Measurements from ENCODE around the gene ERN2. TPM values are rescaled to one million over a fixed set of nuclear protein-coding genes. Genes with fewer than 3 reads are reported as not detected.

ERN2 gene
- total and polyA plus RNA-seq, 9 of the 15 experiments (the other 6 are each of a cell fraction or from before 2014, with no cell fraction given): 0.07 to 1.5 (median 0.51) TPM; not detected in 3

DNA sequence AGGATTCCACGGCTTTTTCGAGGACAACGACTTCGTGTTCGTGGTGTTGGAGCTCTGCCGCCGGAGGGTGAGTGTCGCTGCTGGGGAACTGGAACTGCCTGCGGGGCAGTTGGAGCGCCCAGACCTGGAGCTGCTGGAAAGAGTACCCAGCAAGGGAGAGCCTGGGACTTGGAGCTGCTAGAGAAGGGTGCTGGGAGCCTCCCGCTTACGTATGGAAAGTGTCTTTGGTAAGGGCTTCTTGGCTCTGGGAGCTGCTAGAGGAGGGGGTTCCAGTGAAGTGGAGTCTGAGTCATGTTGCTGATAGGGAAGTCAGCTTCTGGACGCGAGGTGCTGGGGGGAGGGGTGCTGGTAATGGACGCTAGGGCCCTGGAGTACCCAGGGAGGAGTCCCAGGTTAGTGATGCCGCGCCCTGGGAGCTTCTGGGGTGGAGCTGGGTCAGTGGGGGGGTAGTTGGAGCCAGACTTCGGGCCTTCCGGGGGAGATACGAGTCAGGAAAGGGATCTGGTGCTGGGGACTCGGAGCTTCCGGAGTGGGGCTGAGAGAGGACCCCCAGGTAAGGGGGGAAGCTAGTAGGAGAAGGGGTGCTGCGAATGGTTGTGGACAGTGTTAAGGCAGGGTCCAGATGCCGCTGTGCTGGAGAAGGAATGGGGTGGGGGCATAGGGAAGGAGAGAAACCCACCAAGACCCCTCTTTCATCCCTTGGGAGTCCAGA, 33.6 kb downstream of the ERN2 start (continued):
- TF ChIP-seq, protein P1, sequence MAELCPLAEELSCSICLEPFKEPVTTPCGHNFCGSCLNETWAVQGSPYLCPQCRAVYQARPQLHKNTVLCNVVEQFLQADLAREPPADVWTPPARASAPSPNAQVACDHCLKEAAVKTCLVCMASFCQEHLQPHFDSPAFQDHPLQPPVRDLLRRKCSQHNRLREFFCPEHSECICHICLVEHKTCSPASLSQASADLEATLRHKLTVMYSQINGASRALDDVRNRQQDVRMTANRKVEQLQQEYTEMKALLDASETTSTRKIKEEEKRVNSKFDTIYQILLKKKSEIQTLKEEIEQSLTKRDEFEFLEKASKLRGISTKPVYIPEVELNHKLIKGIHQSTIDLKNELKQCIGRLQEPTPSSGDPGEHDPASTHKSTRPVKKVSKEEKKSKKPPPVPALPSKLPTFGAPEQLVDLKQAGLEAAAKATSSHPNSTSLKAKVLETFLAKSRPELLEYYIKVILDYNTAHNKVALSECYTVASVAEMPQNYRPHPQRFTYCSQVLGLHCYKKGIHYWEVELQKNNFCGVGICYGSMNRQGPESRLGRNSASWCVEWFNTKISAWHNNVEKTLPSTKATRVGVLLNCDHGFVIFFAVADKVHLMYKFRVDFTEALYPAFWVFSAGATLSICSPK (IDR thresholded peaks at IDR 0.05; ENCODE audit: borderline replicate concordance): no peak
- no peak for TF ChIP-seq ZNF354B (CRISPR knock-in tag; IDR thresholded peaks at IDR 0.05)
- TF ChIP-seq MEF2A (IDR thresholded peaks at IDR 0.05; ENCODE audit: control insufficient read depth, low read depth, low read length): no peak
- TF ChIP-seq DMBX1 (CRISPR knock-in tag; IDR thresholded peaks at IDR 0.05; ENCODE audit: borderline replicate concordance): no peak
- TF ChIP-seq, protein P2, sequence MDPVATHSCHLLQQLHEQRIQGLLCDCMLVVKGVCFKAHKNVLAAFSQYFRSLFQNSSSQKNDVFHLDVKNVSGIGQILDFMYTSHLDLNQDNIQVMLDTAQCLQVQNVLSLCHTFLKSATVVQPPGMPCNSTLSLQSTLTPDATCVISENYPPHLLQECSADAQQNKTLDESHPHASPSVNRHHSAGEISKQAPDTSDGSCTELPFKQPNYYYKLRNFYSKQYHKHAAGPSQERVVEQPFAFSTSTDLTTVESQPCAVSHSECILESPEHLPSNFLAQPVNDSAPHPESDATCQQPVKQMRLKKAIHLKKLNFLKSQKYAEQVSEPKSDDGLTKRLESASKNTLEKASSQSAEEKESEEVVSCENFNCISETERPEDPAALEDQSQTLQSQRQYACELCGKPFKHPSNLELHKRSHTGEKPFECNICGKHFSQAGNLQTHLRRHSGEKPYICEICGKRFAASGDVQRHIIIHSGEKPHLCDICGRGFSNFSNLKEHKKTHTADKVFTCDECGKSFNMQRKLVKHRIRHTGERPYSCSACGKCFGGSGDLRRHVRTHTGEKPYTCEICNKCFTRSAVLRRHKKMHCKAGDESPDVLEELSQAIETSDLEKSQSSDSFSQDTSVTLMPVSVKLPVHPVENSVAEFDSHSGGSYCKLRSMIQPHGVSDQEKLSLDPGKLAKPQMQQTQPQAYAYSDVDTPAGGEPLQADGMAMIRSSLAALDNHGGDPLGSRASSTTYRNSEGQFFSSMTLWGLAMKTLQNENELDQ (CRISPR knock-in tag; IDR thresholded peaks at IDR 0.05; ENCODE audit: borderline replicate concordance): 0 out of 2 replicates have a peak, but pooled peaks have one; percentile 1
- TF ChIP-seq, protein P3, sequence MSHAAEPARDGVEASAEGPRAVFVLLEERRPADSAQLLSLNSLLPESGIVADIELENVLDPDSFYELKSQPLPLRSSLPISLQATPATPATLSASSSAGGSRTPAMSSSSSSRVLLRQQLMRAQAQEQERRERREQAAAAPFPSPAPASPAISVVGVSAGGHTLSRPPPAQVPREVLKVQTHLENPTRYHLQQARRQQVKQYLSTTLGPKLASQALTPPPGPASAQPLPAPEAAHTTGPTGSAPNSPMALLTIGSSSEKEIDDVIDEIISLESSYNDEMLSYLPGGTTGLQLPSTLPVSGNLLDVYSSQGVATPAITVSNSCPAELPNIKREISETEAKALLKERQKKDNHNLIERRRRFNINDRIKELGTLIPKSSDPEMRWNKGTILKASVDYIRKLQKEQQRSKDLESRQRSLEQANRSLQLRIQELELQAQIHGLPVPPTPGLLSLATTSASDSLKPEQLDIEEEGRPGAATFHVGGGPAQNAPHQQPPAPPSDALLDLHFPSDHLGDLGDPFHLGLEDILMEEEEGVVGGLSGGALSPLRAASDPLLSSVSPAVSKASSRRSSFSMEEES (CRISPR knock-in tag; IDR thresholded peaks at IDR 0.05): no peak
- peak; percentile 55; the same call in 1 of the 2 replicates for TF ChIP-seq NR2C2 (CRISPR knock-in tag; IDR thresholded peaks at IDR 0.05)
- TF ChIP-seq NR2C2 (tag; IDR thresholded peaks at IDR 0.05): no peak
- TF ChIP-seq NR3C1 (CRISPR knock-in tag; IDR thresholded peaks at IDR 0.05): no peak
- TF ChIP-seq, protein P4, sequence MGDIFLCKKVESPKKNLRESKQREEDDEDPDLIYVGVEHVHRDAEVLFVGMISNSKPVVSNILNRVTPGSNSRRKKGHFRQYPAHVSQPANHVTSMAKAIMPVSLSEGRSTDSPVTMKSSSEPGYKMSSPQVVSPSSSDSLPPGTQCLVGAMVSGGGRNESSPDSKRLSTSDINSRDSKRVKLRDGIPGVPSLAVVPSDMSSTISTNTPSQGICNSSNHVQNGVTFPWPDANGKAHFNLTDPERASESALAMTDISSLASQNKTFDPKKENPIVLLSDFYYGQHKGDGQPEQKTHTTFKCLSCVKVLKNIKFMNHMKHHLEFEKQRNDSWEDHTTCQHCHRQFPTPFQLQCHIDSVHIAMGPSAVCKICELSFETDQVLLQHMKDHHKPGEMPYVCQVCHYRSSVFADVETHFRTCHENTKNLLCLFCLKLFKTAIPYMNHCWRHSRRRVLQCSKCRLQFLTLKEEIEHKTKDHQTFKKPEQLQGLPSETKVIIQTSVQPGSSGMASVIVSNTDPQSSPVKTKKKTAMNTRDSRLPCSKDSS (IDR thresholded peaks at IDR 0.05; ENCODE audit: low read depth, partially characterized antibody): no peak
- no peak for TF ChIP-seq FUS (optimal IDR thresholded peaks at IDR 0.05; ENCODE audit: low read depth, low read length)
- no peak for TF ChIP-seq ZNF699 (CRISPR knock-in tag; IDR thresholded peaks at IDR 0.05; ENCODE audit: insufficient replicate concordance)
